EH (cell line): ENCODE results near the gene SPATA31A5.
"Not testable (repeated sequence)": the region's sequence is repeated elsewhere in the genome, so short reads cannot be mapped to it uniquely, and the experiment has no call there.

ENCODE experiments used
- DNase-seq: peaks from one replicate; pipeline ENCODE4 v3.0.0-alpha.2; 2015; ENCODE audit warnings: low read depth

The SPATA31A5 gene

DNA sequence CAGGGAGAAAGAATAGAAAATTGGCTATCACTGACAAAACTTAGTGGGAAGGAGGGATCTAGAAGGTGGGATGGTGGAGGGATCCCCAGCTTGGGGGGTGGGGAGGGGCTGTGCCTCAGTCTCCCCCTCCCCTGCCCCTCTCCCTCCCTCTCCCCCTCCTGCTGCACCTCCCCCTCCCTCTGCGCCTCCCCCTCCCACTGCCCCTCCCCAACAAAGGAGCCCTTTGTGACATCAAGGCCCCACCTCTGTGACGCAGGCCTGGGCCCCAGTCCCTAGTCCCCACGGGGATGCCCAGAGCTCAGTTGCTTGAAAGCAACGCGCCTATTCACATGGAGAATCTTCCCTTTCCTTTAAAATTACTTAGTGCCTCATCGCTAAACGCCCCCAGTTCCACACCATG is at the start of gene SPATA31A5:
Gene SPATA31A5 (plus strand): TSS at position 301 of the 400 bp plus-strand sequence. CDS start 29 bp downstream, at position 330.
- not testable (repeated sequence) for DNase-seq

DNA sequence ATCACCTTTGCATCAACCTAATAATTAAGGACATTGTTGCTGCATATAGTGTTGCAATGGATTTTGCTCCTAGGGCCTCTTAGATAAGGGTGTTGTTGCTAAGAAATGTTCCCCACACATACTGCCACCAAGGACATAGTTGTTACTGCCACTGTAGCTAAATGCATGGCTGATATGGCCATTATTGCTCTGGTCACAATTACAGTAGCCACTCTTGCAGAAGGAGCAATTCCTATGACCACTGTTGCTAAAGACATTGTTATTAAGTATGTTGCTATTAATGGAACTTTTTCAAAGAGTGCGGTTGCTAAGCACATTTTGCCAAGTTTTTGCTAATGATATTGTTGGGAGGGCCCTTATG is 48.8 kb downstream of the SPATA31A5 start:
- DNase-seq, result not testable (repeated sequence)

DNA sequence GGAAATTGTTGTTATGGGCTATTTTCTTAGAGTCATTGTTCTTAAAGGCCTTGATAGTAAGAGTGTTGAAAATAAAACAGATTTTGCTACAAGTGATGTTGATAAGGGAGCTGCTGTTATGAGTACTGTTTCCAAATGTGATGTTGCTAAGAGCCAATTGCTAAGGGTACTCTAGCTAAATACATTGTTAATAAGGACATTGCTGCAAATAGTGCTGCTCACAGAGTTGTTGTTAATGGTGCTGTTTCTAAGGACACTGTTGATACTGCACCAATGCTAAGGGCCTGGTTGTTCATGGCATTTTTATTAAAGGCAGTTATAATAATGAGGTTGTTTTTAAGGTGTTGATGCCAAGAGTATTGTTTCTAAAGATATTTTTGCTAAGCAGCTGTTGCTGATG is 52.2 kb downstream of the SPATA31A5 start:
- not testable (repeated sequence) for DNase-seq
